Measurements from ENCODE around the gene IMPDH1. TPM values are rescaled to one million over a fixed set of nuclear protein-coding genes. Genes with fewer than 3 reads are reported as not detected.

Gene IMPDH1
- total and polyA plus RNA-seq, 2 experiments from 2014 or later = 34.7 to 70.5 TPM

DNA sequence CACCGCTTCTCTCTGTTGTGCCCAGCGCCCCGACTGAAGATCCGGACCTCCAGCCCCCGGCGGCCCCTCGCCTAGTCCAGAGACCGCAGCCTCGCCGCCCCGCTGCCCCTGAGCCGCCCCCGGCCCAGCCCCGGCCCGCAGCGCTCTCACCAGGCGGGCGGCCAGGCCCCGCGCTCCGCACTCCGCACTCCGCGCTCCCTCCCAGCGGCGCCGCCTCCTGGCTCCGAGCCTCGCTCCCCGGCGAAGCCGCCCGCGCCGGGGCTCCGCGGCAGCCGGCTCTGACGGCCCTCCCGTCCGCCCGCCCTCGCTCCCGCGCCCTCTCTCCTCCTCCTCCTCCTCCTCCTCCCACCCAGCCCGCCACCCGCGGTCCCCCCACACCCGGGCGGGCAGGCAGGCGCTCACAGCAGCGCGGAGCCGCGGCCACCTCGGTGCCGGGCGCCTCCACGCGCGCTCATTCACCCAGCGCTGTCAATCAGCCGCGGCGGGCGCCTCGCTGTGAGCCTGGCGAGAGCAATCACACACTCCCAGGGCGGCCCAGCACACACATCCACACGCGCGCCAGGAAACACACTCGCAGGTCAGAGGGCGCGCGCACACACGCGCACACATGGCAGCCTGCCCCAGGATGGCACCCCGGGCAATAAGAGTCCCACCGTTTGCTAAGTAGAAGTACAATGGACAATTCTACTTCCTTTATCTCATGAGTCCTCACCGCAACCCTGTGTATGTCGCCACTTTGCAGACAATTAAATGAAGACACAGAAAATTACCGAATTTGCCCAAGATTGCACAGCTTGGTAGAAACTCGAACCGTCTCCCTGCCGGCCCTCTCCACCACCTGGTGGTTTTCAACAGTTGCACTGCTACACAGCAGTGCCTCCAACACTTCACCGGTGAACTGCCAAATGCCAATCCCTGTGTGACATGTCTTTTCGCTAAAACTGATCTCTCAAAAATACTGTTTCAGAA is 48.1 kb downstream of the IMPDH1 start, which contains the start of gene PRRT4:
TSS of gene PRRT4 (minus strand) at position 280 of the 969 bp plus-strand sequence.
- TF ChIP-seq EZH2phosphoT487 (IDR thresholded peaks at IDR 0.05; ENCODE audit: low read depth, severe bottlenecking, unreplicated experiment) = no peak
- no peak for TF ChIP-seq EZH2 (IDR thresholded peaks at IDR 0.05; ENCODE audit: borderline replicate concordance)
- peak; percentile 5 for TF ChIP-seq CTCF (IDR thresholded peaks at IDR 0.05; ENCODE audit: poor library complexity)
- H3K79me2 ChIP-seq = no peaks in the 10 kb centered on the region
- no peaks in the 10 kb centered on the region for H3K36me3 ChIP-seq (replicated peaks; ENCODE audit: insufficient read depth, low read depth)
- H4K20me1 ChIP-seq (ENCODE audit: insufficient read depth, poor library complexity, severe bottlenecking) = no peaks in the 10 kb centered on the region
- peak within 1 kb of the TSS; percentile 92 for H3K4me2 ChIP-seq
- H3K27me3 ChIP-seq = peaks cover 67% of the 10 kb centered on the region
- H3K4me1 ChIP-seq (ENCODE audit: insufficient read depth) = peaks cover 13% of the 10 kb centered on the region
- H3K4me3 ChIP-seq = peak within 1 kb of the TSS; percentile 55
- H3K27ac ChIP-seq = no peak within 1 kb of the TSS
- H3K9me3 ChIP-seq (ENCODE audit: low read depth) = no peaks in the 10 kb centered on the region
- peak; percentile 71 for DNase-seq (ENCODE audit: low spot score)
- no peaks in the 10 kb centered on the region for H3K9me2 ChIP-seq (replicated peaks; ENCODE audit: insufficient read depth)
- 3% methylated on average over 39 of the region's 88 CpGs for WGBS (ENCODE audit: low lambda C conversion rate, missing lambda C conversion rate)
- H2AFZ ChIP-seq = peak within 1 kb of the TSS; percentile 36

DNA sequence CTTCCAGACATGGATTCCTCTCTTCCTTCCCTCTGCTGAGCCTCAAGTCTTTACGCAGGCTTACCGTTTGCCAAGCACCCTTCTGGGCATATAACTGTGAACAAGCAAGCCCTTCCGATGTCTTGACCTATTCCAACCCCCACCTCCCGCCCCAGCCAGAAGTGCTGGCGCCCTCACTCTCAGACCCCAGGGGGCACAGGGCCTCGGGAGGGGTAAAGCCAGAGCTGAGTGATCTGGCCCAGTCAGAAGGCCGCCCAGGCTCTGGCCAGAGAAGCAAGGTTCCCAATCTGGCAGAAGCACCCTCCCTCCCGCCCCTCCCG is 49.5 kb downstream of the IMPDH1 start:
- Histone ChIP-seq H3K9me2 (replicated peaks; ENCODE audit: insufficient read depth) (no peaks in the 10 kb centered on the region), H3K27ac (peak overlapping the region; percentile 6), H2AFZ (peak overlapping the region; percentile 36), H3K4me1 (ENCODE audit: insufficient read depth) (peaks cover 13% of the 10 kb centered on the region), H3K9me3 (ENCODE audit: low read depth) (no peaks in the 10 kb centered on the region), H3K79me2 (no peaks in the 10 kb centered on the region), H3K36me3 (replicated peaks; ENCODE audit: insufficient read depth, low read depth) (no peaks in the 10 kb centered on the region), H3K4me3 (no peak overlapping the region), H3K27me3 (peaks cover 53% of the 10 kb centered on the region), H4K20me1 (ENCODE audit: insufficient read depth, poor library complexity, severe bottlenecking) (no peaks in the 10 kb centered on the region), H3K4me2 (peak overlapping the region; percentile 92)
- 27% methylated on average over 8 of the region's 9 CpGs for WGBS (ENCODE audit: low lambda C conversion rate, missing lambda C conversion rate)
- TF ChIP-seq CTCF (IDR thresholded peaks at IDR 0.05; ENCODE audit: poor library complexity) = no peak
- no peak for TF ChIP-seq EZH2phosphoT487 (IDR thresholded peaks at IDR 0.05; ENCODE audit: low read depth, severe bottlenecking, unreplicated experiment)
- no peak for TF ChIP-seq EZH2 (IDR thresholded peaks at IDR 0.05; ENCODE audit: borderline replicate concordance)
- no peak for DNase-seq (ENCODE audit: low spot score)

DNA sequence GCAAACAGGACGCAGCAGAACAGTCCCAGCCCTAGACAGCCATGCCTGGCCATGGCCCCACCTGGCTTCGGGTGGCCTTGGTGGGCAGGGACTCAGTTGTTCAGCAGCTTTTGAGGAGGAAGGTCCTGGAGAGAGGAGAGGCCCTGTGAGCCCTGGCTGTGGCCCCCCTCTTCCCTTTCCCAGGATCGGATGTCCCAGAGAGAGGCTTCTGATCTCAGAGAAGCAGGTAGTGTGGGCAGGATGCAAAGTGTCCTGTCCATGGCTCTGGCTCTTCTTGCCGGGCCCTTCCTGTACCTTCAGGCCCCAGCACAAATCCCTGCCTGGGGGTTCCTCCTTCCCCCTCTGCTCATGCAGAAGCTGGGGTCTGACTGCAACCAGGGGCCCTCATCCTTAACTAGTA is 49.8 kb downstream of the IMPDH1 start:
- peaks cover 13% of the 10 kb centered on the region for H3K4me1 ChIP-seq (ENCODE audit: insufficient read depth)
- H3K36me3 ChIP-seq (replicated peaks; ENCODE audit: insufficient read depth, low read depth) = no peaks in the 10 kb centered on the region
- H3K4me2 ChIP-seq = peak overlapping the region; percentile 92
- no peak overlapping the region for H3K4me3 ChIP-seq
- H2AFZ ChIP-seq = no peak overlapping the region
- H3K9me3 ChIP-seq (ENCODE audit: low read depth) = no peaks in the 10 kb centered on the region
- TF ChIP-seq CTCF (IDR thresholded peaks at IDR 0.05; ENCODE audit: poor library complexity) = no peak
- TF ChIP-seq EZH2 (IDR thresholded peaks at IDR 0.05; ENCODE audit: borderline replicate concordance) = no peak
- no peak for TF ChIP-seq EZH2phosphoT487 (IDR thresholded peaks at IDR 0.05; ENCODE audit: low read depth, severe bottlenecking, unreplicated experiment)
- no peak for DNase-seq (ENCODE audit: low spot score)
- no peaks in the 10 kb centered on the region for H4K20me1 ChIP-seq (ENCODE audit: insufficient read depth, poor library complexity, severe bottlenecking)
- 79% methylated on average over 4 of the region's 4 CpGs for WGBS (ENCODE audit: low lambda C conversion rate, missing lambda C conversion rate)
- peak overlapping the region; percentile 6 for H3K27ac ChIP-seq
- H3K27me3 ChIP-seq = peaks cover 49% of the 10 kb centered on the region
- H3K9me2 ChIP-seq (replicated peaks; ENCODE audit: insufficient read depth) = no peaks in the 10 kb centered on the region
- no peaks in the 10 kb centered on the region for H3K79me2 ChIP-seq
